HG02852 (cell line): ENCODE data around the gene RACK1.

ENCODE experiments used
- ATAC-seq: cut with Tn5 transposase; IDR thresholded peaks from one replicate; pipeline ENCODE4 v1.9.1; 2021; ENCODE audit warnings: mild to moderate bottlenecking, moderate library complexity; ENCODE audit not compliant: unreplicated experiment

RACK1 gene

DNA sequence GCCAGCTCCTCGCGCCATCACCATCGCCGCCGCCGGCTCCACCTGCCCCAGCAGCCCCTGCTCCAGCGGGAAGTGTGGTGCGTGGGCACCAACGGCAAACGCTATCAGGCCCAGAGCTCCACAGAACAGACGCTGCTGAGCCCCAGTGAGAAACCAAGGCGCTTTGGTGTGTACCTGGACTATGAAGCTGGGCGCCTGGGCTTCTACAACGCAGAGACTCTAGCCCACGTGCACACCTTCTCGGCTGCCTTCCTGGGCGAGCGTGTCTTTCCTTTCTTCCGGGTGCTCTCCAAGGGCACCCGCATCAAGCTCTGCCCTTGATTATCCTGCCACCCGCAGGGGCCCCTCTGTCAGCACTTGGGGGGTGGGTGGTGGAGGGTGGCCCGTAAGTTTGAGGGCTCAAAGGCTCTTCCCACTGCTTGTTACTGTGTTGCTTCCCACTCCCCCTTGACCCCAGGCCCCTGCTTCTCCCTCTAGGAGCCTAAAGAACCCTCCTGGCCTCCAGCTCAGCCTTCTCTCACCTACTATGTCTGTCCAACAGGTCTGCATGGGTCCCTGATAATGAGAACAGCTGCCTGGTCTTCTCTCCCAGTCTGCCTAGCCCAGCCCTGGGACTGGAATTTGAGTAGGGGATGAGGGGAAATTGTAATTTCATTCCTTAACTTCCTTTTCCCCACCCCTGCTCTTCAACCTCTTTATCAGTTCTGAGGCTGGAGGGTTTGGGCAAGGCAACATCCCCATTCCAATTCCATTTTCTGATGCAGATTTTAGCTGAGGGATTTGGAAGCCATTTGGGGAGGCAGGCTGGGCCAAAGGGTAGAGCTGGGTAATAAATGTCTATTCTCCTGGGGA lies 9.0 kb downstream of the RACK1 start:
- ATAC-seq = no peak

DNA sequence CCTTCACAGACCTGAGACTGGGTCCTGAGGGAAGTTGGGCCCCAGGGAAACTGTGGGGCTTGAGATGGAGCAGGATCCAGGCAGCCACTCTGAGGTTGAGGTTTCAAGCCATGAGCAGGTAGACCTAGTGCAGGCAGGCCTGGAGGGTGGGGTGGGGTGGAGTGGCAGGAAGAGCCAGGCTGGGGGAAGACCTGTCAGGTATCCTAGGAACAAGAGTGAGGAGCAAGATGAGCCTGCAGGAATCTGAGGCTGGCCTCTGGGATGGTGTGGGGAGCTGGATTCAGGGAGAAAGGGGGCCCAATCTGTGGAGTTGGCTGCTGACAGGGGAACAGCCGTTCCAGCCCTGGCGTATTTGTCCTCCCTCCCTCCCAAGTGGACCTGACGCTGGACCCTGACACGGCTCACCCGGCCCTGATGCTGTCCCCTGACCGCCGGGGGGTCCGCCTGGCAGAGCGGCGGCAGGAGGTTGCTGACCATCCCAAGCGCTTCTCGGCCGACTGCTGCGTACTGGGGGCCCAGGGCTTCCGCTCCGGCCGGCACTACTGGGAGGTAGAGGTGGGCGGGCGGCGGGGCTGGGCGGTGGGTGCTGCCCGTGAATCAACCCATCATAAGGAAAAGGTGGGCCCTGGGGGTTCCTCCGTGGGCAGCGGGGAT lies 9.8 kb downstream of the RACK1 start:
- ATAC-seq = no peak

- no peak for ATAC-seq
Measured at GRCh38 chr5:181233088-181233800, 10.5 kb downstream of the RACK1 start.

GRCh38 chr5:181232593-181232992 lies 11.1 kb downstream of the RACK1 start:
- ATAC-seq = no peak

DNA sequence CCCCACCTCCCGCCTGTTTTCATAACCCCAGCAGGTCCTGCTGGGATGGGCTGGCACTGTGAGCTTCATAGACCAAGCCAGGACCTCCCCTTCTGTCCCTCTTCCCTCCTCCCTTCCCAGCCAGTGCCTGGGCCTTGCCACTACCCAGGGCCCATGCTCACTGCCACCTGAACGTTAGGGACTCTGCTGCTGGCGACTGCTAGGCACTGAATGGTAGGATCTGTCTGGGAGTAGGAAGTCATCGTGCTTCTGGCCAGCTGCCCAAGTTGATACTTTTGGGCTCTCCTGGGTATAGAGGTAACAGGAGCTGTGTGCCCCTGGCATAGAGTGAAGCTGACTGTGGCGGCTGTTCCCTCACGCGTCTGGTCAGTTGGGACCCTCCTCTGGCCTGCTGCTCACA lies 12.3 kb downstream of the RACK1 start:
- no peak for ATAC-seq

DNA sequence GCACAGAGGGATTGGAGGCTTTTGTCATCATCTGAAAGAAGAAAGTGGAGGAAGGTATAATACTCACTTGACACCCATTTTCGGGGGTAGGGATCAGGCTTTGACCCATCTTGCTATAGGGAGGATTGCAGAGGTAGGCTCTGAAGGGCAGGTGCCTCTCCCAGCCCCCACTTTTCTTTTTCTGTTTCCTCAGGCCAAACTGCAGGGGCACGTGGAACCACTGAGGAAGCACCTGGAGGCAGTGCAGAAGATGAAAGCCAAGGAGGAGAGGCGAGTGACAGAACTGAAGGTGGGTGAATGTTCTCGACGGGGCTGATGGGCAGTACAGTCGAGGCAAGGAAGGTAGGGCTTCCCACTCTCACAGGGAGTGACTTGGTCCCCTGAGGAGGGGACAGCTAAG lies 13.2 kb downstream of the RACK1 start:
- ATAC-seq = no peak

- no peak for ATAC-seq
Measured at GRCh38 chr5:181229996-181230395, 13.7 kb downstream of the RACK1 start.

- ATAC-seq = no peak
Measured at GRCh38 chr5:181224390-181225229, 19.1 kb downstream of the RACK1 start.

DNA sequence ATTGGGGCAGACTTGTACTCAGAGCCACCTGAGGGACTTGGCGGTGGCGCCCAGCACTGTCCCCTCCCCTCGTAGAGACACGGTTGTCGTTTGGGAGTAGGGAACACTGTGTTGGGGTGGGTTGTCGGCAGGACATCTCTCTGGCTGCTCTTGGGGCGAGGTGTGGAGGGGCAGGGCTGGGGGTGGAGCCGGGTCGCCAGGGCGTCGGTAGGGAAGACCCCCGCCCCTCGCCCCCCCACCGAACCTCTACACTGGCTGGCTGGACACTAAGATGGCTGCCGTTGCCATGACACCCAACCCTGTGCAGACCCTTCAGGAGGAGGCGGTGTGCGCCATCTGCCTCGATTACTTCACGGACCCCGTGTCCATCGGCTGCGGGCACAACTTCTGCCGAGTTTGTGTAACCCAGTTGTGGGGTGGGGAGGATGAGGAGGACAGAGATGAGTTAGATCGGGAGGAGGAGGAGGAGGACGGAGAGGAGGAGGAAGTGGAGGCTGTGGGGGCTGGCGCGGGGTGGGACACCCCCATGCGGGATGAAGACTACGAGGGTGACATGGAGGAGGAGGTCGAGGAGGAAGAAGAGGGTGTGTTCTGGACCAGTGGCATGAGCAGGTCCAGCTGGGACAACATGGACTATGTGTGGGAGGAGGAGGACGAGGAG lies 19.8 kb downstream of the RACK1 start:
- ATAC-seq = no peak

GRCh38 chr5:181223058-181223728 lies 20.5 kb downstream of the RACK1 start, which contains the start of gene TRIM41:
Gene TRIM41, plus strand, starts transcription at chr5:181223281. Its CDS starts 719 bp downstream, at chr5:181224000.
- peak; percentile 59 for ATAC-seq

DNA sequence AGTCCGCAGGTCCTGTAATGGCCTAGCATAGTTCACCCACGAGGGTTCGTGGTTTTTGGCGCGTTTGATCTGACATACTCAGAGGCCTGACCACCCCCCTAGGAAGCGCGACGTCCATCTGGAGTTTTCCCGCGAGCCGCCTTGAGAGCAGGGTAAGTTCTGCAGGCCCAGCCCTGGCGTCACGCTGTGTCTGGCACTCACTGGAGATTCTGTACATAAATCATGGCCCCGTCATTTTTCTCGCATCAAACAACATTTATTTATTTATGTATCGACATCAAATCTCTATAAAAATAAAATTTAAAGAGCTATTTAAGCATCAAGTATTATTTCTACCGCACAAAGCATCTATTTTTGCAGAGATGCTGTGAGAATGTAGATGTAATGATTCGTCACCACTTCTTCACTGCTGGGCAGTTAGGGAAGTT lies 21.1 kb downstream of the RACK1 start:
- ATAC-seq = no peak

DNA sequence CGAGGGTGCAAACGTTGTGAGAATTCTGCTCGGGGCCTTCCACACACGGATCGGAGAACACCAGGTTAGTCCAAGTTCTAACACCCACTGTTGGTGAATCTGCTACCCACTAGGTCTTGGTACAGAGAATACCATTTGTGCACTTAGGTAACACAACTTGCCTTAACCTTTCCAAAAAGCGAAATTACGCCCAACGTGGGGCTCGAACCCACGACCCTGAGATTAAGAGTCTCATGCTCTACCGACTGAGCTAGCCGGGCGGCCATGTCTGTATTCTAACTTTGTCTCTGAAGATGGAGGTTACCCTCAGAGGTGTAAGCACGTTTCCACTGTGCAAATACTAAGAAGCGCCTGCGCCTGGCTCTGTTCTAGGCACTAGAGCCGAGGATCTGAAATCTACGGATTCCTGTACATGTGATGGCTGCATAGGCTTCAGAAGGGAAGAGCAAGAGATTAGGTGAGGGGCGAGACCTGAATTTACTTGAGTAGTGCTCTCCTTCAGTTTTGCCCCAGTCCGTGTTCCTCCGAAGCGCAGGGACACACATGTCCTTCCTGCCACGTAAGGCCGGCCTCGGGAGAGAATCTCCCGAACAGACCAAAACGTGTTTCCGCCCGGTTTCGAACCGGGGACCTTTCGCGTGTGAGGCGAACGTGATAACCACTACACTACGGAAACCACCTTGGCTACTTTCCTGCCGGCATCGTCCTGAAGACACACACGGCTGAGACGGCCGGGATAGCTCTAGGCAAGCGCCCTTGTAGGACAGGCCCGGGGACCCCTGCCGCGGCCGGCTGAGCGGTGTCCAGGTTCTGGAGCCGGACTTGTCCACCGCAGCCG lies 21.7 kb downstream of the RACK1 start:
- ATAC-seq = peak; percentile 28

DNA sequence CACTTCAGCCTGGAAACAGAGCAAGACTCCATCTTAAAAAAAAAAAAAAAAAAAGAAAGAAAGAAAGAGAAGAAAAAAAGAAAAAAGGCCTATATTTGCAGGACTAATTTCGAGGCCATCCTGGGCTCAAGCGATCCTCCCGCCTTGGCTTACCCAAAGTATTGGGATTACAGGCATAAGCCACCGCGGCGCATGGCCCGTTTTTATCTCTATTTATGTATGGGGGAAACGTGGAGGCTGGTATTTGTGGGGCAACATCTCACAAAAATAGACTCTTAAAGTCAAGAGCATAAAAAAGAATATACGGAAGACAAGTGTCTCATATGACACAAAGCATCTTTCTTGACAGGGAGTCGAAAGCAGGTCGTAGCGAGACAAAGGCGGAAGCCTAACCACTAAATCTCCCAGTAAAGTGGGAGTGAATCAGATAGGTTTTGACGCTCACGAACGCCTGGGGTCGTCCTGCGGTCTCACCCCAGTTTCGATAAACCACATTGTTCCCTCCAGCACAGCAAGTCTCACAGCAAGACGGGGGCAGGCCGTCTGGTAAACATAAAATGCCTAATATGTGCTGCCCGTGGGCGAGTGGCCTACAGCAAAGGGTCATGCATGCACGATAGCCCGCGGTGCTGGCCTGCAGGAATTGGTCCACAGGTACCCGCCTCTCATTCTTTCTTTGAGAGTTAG lies 22.5 kb downstream of the RACK1 start:
- no peak for ATAC-seq

- no peak for ATAC-seq
Measured at GRCh38 chr5:181220178-181220515, 23.6 kb downstream of the RACK1 start.

GRCh38 chr5:181219262-181220177 lies 24.2 kb downstream of the RACK1 start:
- ATAC-seq = no peak

- ATAC-seq = no peak
Measured at GRCh38 chr5:181218795-181219124, 24.9 kb downstream of the RACK1 start.

DNA sequence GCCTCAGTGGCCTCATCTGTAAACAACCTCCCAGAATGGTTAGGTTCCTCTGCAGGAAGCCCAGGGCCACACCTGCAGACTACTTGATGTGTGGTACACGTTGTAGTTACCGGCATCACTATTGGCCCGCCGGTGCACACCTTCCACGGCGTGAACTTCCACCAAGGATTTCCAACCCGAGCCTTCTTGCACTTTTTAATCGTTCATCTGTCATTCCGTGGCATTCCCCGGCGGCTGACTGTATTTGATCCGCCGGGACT lies 26.0 kb downstream of the RACK1 start:
- ATAC-seq = no peak
